GM12878 (cell line): ENCODE data around the gene PNMA8B.

ENCODE experiments used
- ZNF274 ChIP-seq: IDR thresholded peaks from one replicate; pipeline ENCODE4 v1.8.0; 2011; ENCODE audit not compliant: insufficient read length, insufficient read depth
- TF ChIP-seq, protein P1 (sequence below): IDR thresholded peaks from 2 replicates; pipeline ENCODE4 v1.6.1; 2012; ENCODE audit warnings: low read depth, low read length, improper control_type of control experiment

DNA sequence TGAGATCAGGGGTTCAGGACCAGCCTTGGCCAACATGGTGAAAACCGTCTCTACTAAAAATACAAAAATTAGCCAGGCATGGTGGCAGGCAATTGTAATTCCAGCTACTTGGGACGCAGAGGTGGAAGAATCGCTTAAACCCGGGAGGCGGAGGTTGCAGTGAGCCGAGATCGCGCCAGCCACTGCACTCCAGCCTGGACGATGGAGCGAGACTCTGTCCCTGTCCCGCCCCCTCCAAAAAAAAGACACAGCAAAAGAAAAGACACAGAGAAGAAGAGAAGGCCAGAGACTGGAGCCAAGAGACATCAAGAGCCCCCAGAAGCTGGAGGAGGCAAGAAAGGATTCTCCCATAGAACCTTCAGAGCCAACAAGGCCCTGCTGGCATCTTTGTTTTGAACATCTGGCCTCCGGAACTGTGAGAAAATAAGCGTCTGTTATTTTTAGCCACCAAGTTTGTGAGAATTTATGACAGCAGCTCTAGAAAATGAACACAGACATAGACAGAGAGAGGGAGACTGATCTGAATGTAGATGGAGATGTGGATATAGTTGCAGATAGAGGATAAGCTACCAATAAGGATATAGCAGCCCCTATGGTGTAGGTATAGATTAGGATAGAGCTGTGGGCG lies 25.7 kb upstream of the PNMA8B start:
- no peak for TF ChIP-seq ZNF274
- TF ChIP-seq, protein P1, sequence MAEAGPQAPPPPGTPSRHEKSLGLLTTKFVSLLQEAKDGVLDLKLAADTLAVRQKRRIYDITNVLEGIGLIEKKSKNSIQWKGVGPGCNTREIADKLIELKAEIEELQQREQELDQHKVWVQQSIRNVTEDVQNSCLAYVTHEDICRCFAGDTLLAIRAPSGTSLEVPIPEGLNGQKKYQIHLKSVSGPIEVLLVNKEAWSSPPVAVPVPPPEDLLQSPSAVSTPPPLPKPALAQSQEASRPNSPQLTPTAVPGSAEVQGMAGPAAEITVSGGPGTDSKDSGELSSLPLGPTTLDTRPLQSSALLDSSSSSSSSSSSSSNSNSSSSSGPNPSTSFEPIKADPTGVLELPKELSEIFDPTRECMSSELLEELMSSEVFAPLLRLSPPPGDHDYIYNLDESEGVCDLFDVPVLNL = no peak
